ENCODE data around the gene BCL11B. TPM values are rescaled to one million over a fixed set of nuclear protein-coding genes. Genes with fewer than 3 reads are reported as not detected.

Gene BCL11B
- total and polyA plus RNA-seq, 2 experiments from 2014 or later = 0.28 to 3.2 TPM

DNA sequence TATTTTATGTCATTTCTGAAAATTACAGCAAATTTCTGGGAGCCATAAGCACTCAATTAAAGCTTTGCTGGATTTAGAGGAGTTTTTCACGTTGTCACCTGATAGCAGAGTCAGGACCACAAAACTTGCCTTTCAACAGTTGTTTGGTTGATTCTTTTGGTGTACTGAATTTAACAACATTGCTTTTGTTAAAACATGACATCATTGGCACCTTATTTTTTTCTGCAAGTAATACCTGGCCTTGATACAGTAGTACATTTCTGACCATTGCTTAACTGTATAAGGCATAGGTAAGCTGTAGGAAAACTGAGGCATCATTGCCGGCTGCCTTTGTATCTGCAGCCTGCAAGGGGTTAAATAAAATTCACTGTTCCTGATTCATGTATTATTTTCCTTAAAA is 4.5 kb upstream of the BCL11B start:
- H3K4me2 ChIP-seq = no peak overlapping the region
- peaks cover 30% of the 10 kb centered on the region for H3K27me3 ChIP-seq
- 67% methylated on average over 2 of the region's 2 CpGs for WGBS (ENCODE audit: low lambda C conversion rate, missing lambda C conversion rate)
- H3K9me2 ChIP-seq (replicated peaks; ENCODE audit: insufficient read depth) = no peaks in the 10 kb centered on the region
- H2AFZ ChIP-seq = no peak overlapping the region
- H3K4me1 ChIP-seq (ENCODE audit: insufficient read depth) = peaks cover 15% of the 10 kb centered on the region
- no peaks in the 10 kb centered on the region for H4K20me1 ChIP-seq (ENCODE audit: insufficient read depth, poor library complexity, severe bottlenecking)
- no peaks in the 10 kb centered on the region for H3K9me3 ChIP-seq (ENCODE audit: low read depth)
- no peaks in the 10 kb centered on the region for H3K79me2 ChIP-seq
- no peak overlapping the region for H3K4me3 ChIP-seq
- no peaks in the 10 kb centered on the region for H3K36me3 ChIP-seq (replicated peaks; ENCODE audit: insufficient read depth, low read depth)
- TF ChIP-seq, protein P1, sequence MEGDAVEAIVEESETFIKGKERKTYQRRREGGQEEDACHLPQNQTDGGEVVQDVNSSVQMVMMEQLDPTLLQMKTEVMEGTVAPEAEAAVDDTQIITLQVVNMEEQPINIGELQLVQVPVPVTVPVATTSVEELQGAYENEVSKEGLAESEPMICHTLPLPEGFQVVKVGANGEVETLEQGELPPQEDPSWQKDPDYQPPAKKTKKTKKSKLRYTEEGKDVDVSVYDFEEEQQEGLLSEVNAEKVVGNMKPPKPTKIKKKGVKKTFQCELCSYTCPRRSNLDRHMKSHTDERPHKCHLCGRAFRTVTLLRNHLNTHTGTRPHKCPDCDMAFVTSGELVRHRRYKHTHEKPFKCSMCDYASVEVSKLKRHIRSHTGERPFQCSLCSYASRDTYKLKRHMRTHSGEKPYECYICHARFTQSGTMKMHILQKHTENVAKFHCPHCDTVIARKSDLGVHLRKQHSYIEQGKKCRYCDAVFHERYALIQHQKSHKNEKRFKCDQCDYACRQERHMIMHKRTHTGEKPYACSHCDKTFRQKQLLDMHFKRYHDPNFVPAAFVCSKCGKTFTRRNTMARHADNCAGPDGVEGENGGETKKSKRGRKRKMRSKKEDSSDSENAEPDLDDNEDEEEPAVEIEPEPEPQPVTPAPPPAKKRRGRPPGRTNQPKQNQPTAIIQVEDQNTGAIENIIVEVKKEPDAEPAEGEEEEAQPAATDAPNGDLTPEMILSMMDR (IDR thresholded peaks at IDR 0.05; ENCODE audit: poor library complexity) = no peak
- DNase-seq (ENCODE audit: low spot score) = no peak
- no peak overlapping the region for H3K27ac ChIP-seq

GRCh38 chr14:99275222-99275584 is 3.2 kb upstream of the BCL11B start:
- Histone ChIP-seq H3K9me3 (ENCODE audit: low read depth) (no peaks in the 10 kb centered on the region), H3K4me1 (ENCODE audit: insufficient read depth) (peaks cover 15% of the 10 kb centered on the region), H3K27ac (no peak overlapping the region), H2AFZ (no peak overlapping the region), H3K4me2 (peak overlapping the region; percentile 98), H4K20me1 (ENCODE audit: insufficient read depth, poor library complexity, severe bottlenecking) (no peaks in the 10 kb centered on the region), H3K4me3 (no peak overlapping the region), H3K27me3 (peaks cover 30% of the 10 kb centered on the region), H3K36me3 (replicated peaks; ENCODE audit: insufficient read depth, low read depth) (no peaks in the 10 kb centered on the region), H3K9me2 (replicated peaks; ENCODE audit: insufficient read depth) (no peaks in the 10 kb centered on the region), H3K79me2 (no peaks in the 10 kb centered on the region)
- TF ChIP-seq, protein P1 (IDR thresholded peaks at IDR 0.05; ENCODE audit: poor library complexity) = no peak
- TF ChIP-seq EZH2phosphoT487 (IDR thresholded peaks at IDR 0.05; ENCODE audit: low read depth, severe bottlenecking, unreplicated experiment) = no peak
- TF ChIP-seq EZH2 (IDR thresholded peaks at IDR 0.05; ENCODE audit: borderline replicate concordance) = no peak
- DNase-seq (ENCODE audit: low spot score) = no peak

DNA sequence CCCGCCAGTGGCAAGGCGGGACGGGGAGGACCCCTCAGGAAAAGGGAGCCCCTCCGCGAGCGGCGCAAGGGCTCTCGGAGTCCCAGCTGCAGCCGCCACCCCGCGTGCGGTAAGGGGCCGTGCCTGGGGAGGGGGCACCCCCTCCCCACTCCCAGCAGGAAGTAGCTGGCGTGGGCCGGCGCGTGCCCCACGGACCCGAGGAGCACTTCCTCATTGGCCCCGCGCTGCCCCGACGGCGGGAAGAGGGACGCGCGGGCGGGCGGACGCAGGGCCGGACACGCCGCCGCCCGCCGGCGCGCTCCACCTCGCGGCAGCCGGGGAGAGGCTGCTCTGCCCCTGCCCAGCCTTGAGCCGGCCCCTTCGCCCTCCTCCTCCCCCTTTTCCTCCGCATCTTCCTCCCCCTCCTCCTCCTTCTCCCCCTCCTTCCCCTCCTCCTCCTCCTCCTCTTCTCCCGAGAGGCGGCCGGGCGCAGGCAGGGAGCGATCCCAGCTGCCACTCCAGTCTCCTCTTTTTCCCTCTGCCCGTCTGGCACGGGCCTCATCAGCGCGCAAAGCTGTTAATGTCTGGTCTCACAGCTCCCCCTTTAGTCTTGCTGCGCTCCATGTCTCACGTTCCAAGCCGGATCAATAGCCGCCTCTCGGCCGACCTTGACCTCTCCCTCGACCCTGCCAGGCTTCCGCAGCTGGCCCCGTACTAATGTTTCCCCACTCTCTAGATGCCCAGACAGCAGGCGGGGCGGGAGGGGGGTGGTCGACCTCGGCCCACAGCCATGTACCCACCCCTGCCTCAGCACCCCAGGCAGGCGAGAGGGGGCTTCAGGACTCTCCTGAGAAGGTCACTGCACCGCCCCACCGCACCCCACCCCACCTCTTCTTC is 2.6 kb upstream of the BCL11B start:
- Histone ChIP-seq H3K9me2 (replicated peaks; ENCODE audit: insufficient read depth) (no peaks in the 10 kb centered on the region), H3K79me2 (no peaks in the 10 kb centered on the region), H3K36me3 (replicated peaks; ENCODE audit: insufficient read depth, low read depth) (no peaks in the 10 kb centered on the region), H4K20me1 (ENCODE audit: insufficient read depth, poor library complexity, severe bottlenecking) (no peaks in the 10 kb centered on the region), H3K9me3 (ENCODE audit: low read depth) (no peaks in the 10 kb centered on the region), H3K4me3 (peak overlapping the region; percentile 62), H3K4me2 (peak overlapping the region; percentile 98), H3K27me3 (peaks cover 30% of the 10 kb centered on the region), H3K27ac (peak overlapping the region; percentile 75), H2AFZ (peak overlapping the region; percentile 80), H3K4me1 (ENCODE audit: insufficient read depth) (peaks cover 15% of the 10 kb centered on the region)
- WGBS (ENCODE audit: low lambda C conversion rate, missing lambda C conversion rate) = 2% methylated on average over 44 of the region's 69 CpGs
- no peak for TF ChIP-seq EZH2phosphoT487 (IDR thresholded peaks at IDR 0.05; ENCODE audit: low read depth, severe bottlenecking, unreplicated experiment)
- TF ChIP-seq, protein P1 (IDR thresholded peaks at IDR 0.05; ENCODE audit: poor library complexity) = peak; percentile 58
- DNase-seq (ENCODE audit: low spot score) = peak; percentile 93
